ENCODE data around the gene ZC2HC1B.
"Not testable (repeated sequence)": the region's sequence is repeated elsewhere in the genome, so short reads cannot be mapped to it uniquely, and the experiment has no call there.

GRCh38 chr6:143873600-143873999 is 9.3 kb downstream of the ZC2HC1B start:
- not testable (repeated sequence) for TF ChIP-seq EZH2 (IDR thresholded peaks at IDR 0.05; ENCODE audit: low read depth, low read length, severe bottlenecking); CREB1 (IDR thresholded peaks at IDR 0.05); CTCF (IDR thresholded peaks at IDR 0.05; ENCODE audit: control extremely low read depth in 1 of 3, insufficient read depth in 1 of 3, low read depth in 1 of 3, low read length in 3 of 3); NRF1 (IDR thresholded peaks at IDR 0.05; ENCODE audit: low read depth, low read length); TAF1 (IDR thresholded peaks at IDR 0.05; ENCODE audit: low read depth, low read length); EGR1 (IDR thresholded peaks at IDR 0.05; ENCODE audit: borderline replicate concordance, low read depth, low read length); SP1 (IDR thresholded peaks at IDR 0.05; ENCODE audit: low read depth, low read length); TEAD4 (IDR thresholded peaks at IDR 0.05; ENCODE audit: low read depth, low read length); ATF2 (IDR thresholded peaks at IDR 0.05; ENCODE audit: low read length); GABPA (IDR thresholded peaks at IDR 0.05; ENCODE audit: borderline replicate concordance, insufficient read depth, low read length)
- TF ChIP-seq, protein P1, sequence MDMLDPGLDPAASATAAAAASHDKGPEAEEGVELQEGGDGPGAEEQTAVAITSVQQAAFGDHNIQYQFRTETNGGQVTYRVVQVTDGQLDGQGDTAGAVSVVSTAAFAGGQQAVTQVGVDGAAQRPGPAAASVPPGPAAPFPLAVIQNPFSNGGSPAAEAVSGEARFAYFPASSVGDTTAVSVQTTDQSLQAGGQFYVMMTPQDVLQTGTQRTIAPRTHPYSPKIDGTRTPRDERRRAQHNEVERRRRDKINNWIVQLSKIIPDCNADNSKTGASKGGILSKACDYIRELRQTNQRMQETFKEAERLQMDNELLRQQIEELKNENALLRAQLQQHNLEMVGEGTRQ (IDR thresholded peaks at IDR 0.05; ENCODE audit: low read length) = not testable (repeated sequence)
